MM.1S (cell line): ENCODE results near the gene NID2.

ENCODE experiments used
- DNase-seq: peaks from one replicate; pipeline ENCODE4 v3.0.0-alpha.2; 2015
- H2AFZ ChIP-seq: fragments of 300-600 bp; sonication (generic); 2 replicates; pipeline ENCODE4 v1.6.0; 2016; ENCODE audit warnings: antibody characterized with exemption, low read length
- H3F3A ChIP-seq: fragments of 300-600 bp; sonication (generic); 2 replicates; pipeline ENCODE4 v1.6.1; 2016; ENCODE audit warnings: mild to moderate bottlenecking, antibody characterized with exemption, low read length, moderate library complexity, mixed read lengths; ENCODE audit not compliant: insufficient read depth
- H3K27ac ChIP-seq: fragments of 300-600 bp; sonication (generic); 2 replicates; pipeline ENCODE4 v1.5.1; 2016; ENCODE audit warnings: mild to moderate bottlenecking, low read length
- H3K27me3 ChIP-seq: fragments of 300-600 bp; sonication (generic); replicated peaks from 2 replicates; pipeline ENCODE4 v1.6.0; 2016; ENCODE audit warnings: low read length; ENCODE audit not compliant: insufficient read depth
- H3K36me3 ChIP-seq: fragments of 300-600 bp; sonication (generic); replicated peaks from 2 replicates; pipeline ENCODE4 v1.6.1; 2016; ENCODE audit warnings: mild to moderate bottlenecking, low read length, mixed read lengths; ENCODE audit not compliant: insufficient read depth
- H3K4me1 ChIP-seq: fragments of 300-600 bp; sonication (generic); 2 replicates; pipeline ENCODE4 v1.6.1; 2016; ENCODE audit warnings: low read length, mixed read lengths
- H3K4me2 ChIP-seq: fragments of 300-600 bp; sonication (generic); 2 replicates; pipeline ENCODE4 v1.6.0; 2016; ENCODE audit warnings: low read depth, low read length
- H3K4me3 ChIP-seq: fragments of 300-600 bp; sonication (generic); 2 replicates; pipeline ENCODE4 v1.5.1; 2016; ENCODE audit warnings: low read length, mixed read lengths
- H3K79me2 ChIP-seq: fragments of 300-600 bp; sonication (generic); 2 replicates; pipeline ENCODE4 v1.6.1; 2016; ENCODE audit warnings: mixed run types, low read length, mixed read lengths
- H3K9ac ChIP-seq: fragments of 300-600 bp; sonication (generic); 2 replicates; pipeline ENCODE4 v1.6.1; 2016; ENCODE audit warnings: low read length, mixed read lengths
- H3K9me2 ChIP-seq: fragments of 300-600 bp; sonication (generic); replicated peaks from 2 replicates; pipeline ENCODE4 v1.6.1; 2016; ENCODE audit warnings: mild to moderate bottlenecking, low read length, mixed read lengths; ENCODE audit not compliant: insufficient read depth
- H3K9me3 ChIP-seq: fragments of 300-600 bp; sonication (generic); replicated peaks from 2 replicates; pipeline ENCODE4 v1.6.1; 2016; ENCODE audit warnings: mild to moderate bottlenecking, low read length, mixed read lengths; ENCODE audit not compliant: insufficient read depth
- H4K20me1 ChIP-seq: fragments of 300-600 bp; sonication (generic); 2 replicates; pipeline ENCODE4 v1.6.1; 2016; ENCODE audit warnings: mild to moderate bottlenecking, low read length, moderate library complexity, mixed read lengths; ENCODE audit not compliant: insufficient read depth
- EZH2 ChIP-seq: fragments of 300-600 bp; sonication (generic); optimal IDR thresholded peaks from 2 replicates; pipeline ENCODE3; 2017; ENCODE audit warnings: low read depth, mild to moderate bottlenecking, antibody characterized with exemption, low read length, mixed read lengths
- EZH2phosphoT487 ChIP-seq: fragments of 300-600 bp; sonication (generic); IDR thresholded peaks from 2 replicates; pipeline ENCODE4 v1.6.1; 2018; ENCODE audit warnings: antibody characterized with exemption, low read length
- TF ChIP-seq, protein P1 (sequence below): fragments of 300-600 bp; sonication (generic); IDR thresholded peaks from 2 replicates; pipeline ENCODE4 v1.5.1; 2016; ENCODE audit warnings: antibody characterized with exemption, low read length, mixed read lengths

The NID2 gene

GRCh38 chr14:52043690-52044089 is 25.2 kb downstream of the NID2 start:
- Histone ChIP-seq H3K9me3 (no peaks in the 10 kb centered on the region), H3K27me3 (no peaks in the 10 kb centered on the region)

DNA sequence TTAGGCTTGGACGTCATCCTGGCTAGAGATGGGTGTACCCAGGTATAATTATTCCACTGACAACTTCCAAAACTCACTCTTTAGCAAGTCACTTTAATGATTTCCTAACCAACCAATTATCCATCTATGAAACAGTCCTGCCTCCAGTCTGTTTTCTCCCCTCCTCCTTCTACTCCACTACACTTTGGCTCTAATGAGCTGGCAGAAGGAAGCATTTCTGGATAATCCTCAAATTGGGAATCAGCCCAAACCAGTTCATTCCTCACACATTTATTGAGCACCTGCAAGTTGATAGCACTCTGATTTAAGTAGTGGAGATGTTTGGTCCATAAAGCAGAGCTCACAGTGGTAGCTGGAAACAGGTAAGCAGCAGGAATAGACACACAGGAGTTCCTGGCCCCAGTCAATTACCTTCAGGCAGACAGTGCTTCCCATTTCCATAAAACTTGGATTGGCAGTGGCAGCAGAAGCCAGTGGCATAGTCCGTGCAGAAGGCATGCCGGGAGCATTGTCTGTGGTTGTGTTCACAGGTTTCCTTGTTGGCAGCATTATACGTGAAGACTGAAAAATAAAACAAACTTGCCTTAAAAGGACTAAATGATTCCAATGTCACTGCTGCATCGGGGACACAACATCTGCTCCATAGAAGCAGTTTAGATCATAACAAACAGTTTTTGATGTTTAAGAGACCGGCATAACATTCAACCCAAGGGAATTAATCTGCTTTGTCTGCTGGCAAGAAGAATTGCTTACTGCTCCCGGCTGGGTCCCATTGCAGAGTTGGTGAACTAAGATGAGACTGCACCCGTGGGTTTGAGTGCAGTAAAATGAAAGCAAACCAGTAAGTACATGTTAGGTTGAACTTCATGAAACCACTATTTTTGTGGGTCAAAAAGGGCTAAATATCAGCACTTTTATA is 26.2 kb downstream of the NID2 start:
- H3K4me2 ChIP-seq = no peak overlapping the region
- H3F3A ChIP-seq = no peaks in the 10 kb centered on the region
- DNase-seq = no peak
- no peaks in the 10 kb centered on the region for H3K9me2 ChIP-seq
- H3K9me3 ChIP-seq = no peaks in the 10 kb centered on the region
- H3K4me1 ChIP-seq = no peaks in the 10 kb centered on the region
- no peaks in the 10 kb centered on the region for H3K27me3 ChIP-seq
- no peak overlapping the region for H3K4me3 ChIP-seq
- no peak overlapping the region for H3K27ac ChIP-seq
- H3K36me3 ChIP-seq = no peaks in the 10 kb centered on the region
- TF ChIP-seq EZH2 (no peak), EZH2phosphoT487 (no peak)
- TF ChIP-seq, protein P1, sequence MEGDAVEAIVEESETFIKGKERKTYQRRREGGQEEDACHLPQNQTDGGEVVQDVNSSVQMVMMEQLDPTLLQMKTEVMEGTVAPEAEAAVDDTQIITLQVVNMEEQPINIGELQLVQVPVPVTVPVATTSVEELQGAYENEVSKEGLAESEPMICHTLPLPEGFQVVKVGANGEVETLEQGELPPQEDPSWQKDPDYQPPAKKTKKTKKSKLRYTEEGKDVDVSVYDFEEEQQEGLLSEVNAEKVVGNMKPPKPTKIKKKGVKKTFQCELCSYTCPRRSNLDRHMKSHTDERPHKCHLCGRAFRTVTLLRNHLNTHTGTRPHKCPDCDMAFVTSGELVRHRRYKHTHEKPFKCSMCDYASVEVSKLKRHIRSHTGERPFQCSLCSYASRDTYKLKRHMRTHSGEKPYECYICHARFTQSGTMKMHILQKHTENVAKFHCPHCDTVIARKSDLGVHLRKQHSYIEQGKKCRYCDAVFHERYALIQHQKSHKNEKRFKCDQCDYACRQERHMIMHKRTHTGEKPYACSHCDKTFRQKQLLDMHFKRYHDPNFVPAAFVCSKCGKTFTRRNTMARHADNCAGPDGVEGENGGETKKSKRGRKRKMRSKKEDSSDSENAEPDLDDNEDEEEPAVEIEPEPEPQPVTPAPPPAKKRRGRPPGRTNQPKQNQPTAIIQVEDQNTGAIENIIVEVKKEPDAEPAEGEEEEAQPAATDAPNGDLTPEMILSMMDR = no peak
- no peaks in the 10 kb centered on the region for H3K79me2 ChIP-seq
- H3K9ac ChIP-seq = no peak overlapping the region
- H2AFZ ChIP-seq = no peak overlapping the region
- no peaks in the 10 kb centered on the region for H4K20me1 ChIP-seq

More at GRCh38 chr14:52043690-52044089, 25.2 kb downstream of the NID2 start:
- Histone ChIP-seq H4K20me1 (no peaks in the 10 kb centered on the region), H3K36me3 (no peaks in the 10 kb centered on the region), H3F3A (no peaks in the 10 kb centered on the region), H3K27ac (no peak overlapping the region), H3K9me2 (no peaks in the 10 kb centered on the region), H3K4me3 (no peak overlapping the region), H3K9ac (no peak overlapping the region), H3K4me1 (no peaks in the 10 kb centered on the region), H2AFZ (no peak overlapping the region), H3K79me2 (no peaks in the 10 kb centered on the region), H3K4me2 (no peak overlapping the region)
- no peak for DNase-seq
- no peak for TF ChIP-seq EZH2
- TF ChIP-seq EZH2phosphoT487 = no peak
- TF ChIP-seq, protein P1 = peak; percentile 38

DNA sequence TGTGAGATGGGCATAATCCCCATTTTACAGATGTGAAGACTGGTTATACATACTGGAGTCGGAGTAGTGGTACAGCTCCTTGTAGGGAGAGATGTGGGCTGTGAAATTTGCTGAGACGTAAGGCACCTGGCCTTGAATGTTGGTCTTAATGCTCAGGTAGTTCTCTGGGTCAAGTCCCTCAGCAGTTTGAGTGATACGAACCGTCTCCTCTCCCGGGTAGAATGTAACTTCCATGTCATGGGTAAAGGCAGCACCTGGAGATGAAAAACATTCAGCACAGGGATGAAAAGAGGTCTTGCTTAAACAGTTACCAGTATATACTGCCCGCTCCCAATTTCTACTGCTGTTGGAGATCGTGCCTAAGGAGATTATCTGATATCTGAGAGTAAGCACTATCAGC is 28.3 kb downstream of the NID2 start:
- H4K20me1 ChIP-seq = no peaks in the 10 kb centered on the region
- H2AFZ ChIP-seq = no peak overlapping the region
- no peaks in the 10 kb centered on the region for H3K9me3 ChIP-seq
- no peak overlapping the region for H3K27ac ChIP-seq
- no peak overlapping the region for H3K4me2 ChIP-seq
- DNase-seq = no peak
- H3K9ac ChIP-seq = no peak overlapping the region
- no peaks in the 10 kb centered on the region for H3K79me2 ChIP-seq
- H3K4me1 ChIP-seq = no peaks in the 10 kb centered on the region
- H3K36me3 ChIP-seq = no peaks in the 10 kb centered on the region
- no peaks in the 10 kb centered on the region for H3F3A ChIP-seq
- TF ChIP-seq EZH2phosphoT487 (no peak), EZH2 (no peak)
- TF ChIP-seq, protein P1 = no peak
- H3K27me3 ChIP-seq = no peaks in the 10 kb centered on the region
- no peaks in the 10 kb centered on the region for H3K9me2 ChIP-seq
- H3K4me3 ChIP-seq = no peak overlapping the region
